Renal cortex interstitium (tissue), 11 donors: ENCODE measurements around the gene PSEN1. TPM values are rescaled to one million over a fixed set of nuclear protein-coding genes. Genes with fewer than 3 reads are reported as not detected.
A peak's percentile ranks its signal among the peaks of the same experiment; 100 is the strongest.

Source experiments
- DNase-seq, 11 donors: peaks; one replicate each; pipeline ENCODE4 v3.0.0-alpha.2; 2013; ENCODE audit warnings: low read depth in 9 of 11, low spot score in 4 of 11; ENCODE audit errors: extremely low read depth in 1 of 11
- polyA plus RNA-seq, 3 donors: library from polyadenylated mRNA; unstranded; fragments of 120-200 nt; gene quantifications; one replicate each; pipeline ENCODE4 v1.2.1, GENCODE V29; 2013; ENCODE audit not compliant: insufficient read length in 3 of 3

PSEN1 gene
- polyA plus RNA-seq, 3 donors = 67.9 to 74.1 (median 68.4) TPM

DNA sequence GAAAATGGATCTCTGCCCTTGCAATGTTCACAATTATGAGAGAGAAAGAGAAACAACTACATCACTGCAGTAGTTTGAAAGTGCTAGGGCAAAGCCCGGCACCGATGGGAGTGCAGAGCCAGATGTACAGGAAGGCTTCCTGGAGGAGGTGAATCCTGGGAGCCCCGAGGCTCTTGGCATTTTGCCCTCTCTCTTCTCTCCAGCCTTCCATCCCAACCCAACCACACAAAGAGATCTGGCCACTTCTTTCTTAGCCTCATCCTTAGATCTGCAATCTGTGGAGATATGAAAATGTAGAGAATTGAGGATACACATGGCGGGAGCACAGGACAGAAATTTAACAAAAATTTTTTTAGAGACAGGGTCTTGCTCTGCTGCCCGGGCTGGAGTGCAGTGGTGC lies 97.7 kb downstream of the PSEN1 start:
- no peak for DNase-seq

DNA sequence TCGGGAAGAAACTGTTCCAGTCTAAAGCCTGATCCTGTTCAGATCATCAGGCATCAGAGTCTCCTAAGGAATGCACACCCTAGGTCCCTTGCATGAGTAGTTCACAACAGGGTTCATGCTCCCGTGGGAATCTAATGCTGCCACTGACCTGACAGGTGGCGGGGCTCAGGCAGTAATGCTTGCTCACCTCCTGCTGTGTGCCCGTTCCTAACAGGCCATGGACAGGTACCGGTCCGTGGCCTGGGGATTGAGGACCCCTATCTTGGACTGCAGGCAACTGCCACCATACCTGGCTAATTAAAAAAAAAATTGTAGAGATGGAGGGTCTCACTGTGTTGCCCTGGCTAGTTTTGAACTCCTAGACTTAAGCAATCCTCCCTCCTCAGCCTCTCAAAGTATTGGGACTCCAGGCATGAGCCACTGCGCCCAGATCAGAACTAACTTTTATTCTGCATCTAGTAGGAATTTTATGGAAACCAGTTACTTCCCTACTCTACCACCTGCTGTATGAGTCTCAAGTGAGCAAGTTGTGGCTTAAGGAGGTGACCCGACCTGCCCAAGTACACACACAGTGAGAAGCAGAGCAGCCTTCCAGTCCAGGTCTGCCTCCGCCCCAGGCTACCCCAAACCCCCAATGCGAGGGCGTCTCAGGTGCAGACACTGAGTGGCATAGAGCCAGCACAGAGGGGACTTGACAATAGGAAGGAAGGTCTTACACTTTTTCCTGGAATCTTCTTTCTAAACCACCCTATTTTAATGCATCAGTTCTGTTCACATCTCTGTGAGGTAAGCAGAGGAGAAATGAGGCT lies 98.5 kb downstream of the PSEN1 start:
- no peak for DNase-seq

DNA sequence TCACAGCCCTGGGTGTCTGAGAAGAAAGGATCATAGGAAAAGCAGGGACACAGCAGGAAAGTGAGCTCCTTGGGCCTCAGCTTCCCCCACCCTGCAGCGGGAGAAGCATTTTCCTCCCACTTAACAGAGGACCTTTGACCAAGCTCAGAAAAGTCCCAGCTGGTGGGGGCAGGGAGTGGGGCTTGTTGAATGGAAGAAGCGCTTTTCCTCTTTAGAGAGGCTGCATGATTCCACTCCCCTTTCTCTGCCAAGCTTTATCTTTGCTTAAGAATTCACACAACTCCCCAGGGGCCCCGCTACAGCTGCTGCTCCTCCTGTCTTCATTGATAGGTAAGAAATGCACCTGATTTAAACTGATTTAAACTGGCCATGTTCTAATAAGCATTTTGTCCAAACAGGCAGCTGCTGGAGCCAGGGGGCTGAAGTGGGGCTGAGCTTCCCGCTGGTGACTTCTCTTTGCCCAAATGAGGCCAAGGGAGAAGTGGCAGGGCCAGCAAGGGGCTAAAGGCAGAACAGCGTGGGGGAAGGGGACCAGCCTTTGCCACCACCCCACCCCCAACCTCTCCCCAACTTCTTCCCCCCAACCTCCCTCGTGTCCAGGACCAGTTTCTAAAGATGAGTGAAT lies 99.3 kb downstream of the PSEN1 start:
- peak in 4 of 11 donors; percentile 68 to 84 (median 70) for DNase-seq

DNA sequence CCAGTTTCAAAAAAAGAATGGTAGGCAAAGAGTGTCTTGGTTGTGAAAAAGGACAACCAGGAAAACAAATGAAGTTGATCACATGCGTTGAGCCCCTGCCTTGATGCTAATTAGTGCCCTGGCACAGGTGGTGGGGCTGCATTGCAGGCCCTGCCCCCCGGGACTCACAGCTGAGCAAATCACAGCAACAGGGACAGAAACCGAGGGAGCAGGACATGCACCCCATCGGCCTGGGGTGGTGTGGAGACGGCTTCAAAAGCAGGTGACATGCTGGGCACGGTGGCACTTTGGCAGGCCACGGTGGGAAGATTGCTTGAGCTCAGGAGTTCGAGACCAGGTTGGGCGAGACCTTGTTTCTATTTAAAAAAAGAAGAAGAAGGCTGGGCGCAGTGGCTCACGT lies 99.8 kb downstream of the PSEN1 start:
- no peak for DNase-seq

DNA sequence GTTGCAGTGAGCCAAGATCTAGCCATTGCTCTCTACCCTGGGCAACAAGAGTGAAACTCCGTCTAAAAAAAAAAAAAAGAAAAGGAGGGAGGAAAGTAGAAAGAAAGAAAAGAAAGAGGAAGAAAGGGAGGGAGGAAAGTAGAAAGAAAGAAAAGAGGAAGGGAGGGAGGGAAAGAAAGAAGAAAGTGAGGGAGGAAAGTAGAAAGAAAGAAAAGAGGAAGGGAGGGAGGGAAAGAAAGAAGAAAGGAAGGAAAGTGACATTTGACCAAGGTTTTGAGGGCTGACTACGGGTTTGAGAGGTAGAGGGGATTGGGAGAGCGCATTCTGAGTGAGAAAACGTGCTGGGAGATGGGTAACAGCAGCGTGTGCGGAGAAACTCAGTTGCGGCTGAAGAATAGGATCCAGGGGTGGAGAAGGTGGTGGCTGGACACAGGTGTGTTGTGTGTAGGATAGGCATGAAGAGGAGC lies 100.5 kb downstream of the PSEN1 start:
- DNase-seq = no peak

DNA sequence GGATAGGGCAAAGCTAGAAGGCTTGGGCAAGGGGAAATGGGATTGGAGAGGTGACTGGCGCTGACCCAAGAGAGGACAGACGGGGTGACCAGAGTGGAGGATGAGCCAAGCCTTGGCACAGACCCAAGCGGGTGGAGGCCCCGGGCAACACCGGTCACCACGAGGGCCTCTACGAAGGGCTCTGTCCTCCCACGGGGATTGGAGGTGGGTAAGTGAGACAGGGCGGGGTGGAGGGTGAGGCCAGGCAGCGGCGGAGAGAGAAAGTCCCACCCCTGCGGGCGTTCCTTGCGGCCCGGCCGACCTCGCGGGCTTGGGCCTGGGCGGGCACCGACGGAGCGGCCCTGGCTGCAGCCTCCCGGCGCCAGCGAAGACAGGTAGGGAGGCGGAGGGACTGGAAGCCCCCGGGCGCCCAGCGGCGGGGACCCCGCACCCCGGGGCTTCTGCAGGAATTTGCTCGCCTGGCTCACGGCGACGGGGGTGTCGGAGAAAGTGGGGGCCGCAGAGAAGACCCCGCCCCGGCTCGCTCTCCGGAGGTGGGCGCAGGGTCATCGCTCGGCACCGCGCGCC lies 101.0 kb downstream of the PSEN1 start, which contains the start of gene PAPLN:
TSS of gene PAPLN (plus strand) at position 288 of the 567 bp plus-strand sequence. CDS start 2,273 bp downstream, outside the sequence.
- no peak for DNase-seq

DNA sequence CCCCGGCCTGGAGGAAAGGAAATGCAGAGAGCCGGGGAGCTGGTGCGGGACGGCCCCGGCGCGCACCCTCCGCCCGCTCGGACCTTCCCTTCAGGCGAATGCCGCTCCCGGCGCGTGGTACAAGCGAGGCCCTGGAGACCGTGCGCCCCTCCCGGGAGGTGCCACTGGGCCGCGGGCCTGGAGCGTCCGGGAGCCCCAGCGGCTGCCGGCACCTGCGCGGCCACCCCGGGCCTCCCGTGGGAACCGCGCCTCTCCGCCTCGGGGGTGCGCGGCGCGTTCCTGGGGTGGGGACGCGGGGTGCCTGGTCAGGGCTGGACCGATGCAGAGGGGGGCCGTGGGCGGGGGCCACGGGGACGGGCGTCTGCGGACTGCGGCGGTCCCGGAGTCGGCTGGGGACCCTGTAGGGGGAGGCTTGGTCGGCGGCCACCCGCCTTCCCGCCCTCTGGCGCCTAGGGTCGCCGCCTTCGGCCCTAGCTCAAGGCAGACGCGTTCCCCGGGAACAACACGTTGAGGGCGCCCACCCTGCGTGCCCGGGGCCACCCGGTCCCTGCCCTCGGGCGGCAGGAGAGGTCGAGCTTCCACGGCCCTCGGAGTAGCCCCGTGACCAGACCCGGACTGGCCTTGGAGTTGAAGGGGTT lies 101.6 kb downstream of the PSEN1 start:
- no peak for DNase-seq

DNA sequence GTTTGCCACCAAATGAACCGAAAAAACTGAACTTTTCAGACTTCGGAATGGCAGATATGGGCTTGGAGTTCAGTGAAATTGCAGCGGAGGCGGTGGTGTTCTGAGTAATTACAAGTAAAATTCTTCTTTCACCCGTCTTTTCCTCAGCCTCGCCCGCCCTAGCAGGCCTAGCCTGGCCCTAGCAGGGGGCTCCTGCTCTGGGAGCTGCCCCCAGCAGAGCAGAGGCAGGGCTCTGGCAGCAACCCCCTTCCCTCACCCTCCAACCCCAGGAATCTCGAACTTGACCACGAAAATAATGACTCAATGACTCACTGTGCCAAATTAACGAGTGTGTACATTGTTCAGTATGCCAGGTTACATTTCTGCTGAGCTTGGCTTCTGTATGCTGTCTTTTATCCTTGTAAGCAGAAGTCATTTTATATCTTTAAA lies 102.1 kb downstream of the PSEN1 start:
- no peak for DNase-seq

DNA sequence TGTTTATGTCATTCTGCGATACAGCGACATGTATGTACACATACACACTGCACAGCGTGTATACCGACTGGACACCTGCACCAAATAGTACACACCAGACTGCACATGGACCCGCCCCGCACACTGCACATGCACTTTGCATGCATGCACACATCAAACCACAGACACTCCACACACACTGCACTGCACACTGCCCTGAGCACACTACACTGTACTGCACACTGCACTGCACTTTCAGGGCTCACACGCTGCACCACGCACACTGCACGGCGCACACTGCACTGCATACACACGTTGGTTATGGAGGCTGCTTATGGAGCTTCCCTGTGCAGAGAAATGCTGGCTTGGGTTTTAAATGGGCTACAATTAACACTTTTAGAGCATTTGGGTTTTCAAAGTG lies 102.6 kb downstream of the PSEN1 start:
- no peak for DNase-seq

DNA sequence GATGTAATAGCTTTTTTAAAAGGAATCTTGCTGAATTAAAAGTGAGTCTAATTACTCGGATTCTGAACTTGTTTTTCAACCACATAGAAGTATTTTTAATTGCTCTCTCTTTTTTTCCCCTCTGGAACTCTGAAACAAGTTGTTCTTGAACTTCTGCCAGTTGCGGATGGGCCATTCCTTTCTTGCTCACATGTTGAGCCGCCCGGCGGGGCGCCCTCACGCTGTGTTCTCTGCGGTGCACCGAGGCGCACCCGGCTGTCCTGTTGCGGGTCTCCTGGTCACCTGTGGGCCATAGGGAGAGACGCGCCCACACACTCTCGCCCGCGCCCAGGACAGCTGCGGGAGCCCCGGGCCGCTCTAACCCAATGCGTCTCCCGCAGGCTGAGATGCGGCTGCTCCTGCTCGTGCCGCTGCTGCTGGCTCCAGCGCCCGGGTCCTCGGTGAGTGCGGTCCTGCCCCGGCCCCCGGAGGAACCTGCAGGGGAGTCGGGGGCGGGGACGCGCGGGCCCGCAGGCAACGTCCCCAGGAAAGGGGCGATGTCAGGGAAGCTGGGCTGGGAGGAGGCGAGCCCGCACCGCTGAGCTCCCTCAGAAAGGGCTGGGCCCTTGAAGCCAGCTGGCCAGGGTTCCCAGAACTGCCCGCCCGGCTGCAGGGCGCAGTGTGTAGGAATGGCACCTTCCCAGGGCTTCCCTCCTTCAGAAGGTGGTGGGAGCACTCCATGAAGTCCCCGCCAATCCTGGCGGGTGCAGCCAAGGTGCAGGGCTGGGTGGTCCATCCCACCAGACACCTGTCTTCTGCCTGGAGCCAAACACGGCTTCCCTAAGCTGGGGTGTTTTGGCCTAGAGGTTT lies 103.3 kb downstream of the PSEN1 start:
- no peak for DNase-seq

DNA sequence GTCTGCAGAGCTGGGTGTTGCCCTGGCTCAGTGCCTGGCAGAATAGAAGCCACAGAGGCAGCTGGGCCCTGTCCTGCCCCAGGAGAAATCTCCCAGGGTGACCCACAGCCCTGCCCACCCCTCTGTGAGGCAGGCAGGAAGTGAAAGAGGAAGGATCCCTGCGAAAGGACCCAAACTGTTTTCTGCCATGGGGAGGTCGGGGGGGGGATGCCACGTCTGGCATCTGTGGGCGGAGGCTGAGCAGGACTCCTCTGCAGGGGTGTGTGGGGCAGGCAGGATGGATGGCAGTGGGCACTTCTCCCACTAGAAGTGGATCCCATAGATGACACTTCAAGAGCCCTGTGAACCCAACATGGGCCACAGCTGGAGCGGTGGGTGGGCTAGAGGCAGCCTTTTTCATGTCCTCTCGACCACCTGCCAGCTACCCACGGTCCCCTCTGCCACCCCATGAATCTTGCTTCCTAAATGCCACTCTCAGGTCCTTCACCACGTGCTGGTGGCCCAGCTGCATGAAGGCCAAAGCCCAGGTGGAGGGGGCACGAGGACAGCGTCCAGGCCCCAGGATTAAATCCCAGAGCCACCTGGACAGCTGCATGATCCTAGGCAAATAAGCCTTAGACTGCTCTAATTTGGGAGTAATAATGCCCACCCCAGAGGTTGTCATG lies 104.6 kb downstream of the PSEN1 start:
- DNase-seq = no peak

DNA sequence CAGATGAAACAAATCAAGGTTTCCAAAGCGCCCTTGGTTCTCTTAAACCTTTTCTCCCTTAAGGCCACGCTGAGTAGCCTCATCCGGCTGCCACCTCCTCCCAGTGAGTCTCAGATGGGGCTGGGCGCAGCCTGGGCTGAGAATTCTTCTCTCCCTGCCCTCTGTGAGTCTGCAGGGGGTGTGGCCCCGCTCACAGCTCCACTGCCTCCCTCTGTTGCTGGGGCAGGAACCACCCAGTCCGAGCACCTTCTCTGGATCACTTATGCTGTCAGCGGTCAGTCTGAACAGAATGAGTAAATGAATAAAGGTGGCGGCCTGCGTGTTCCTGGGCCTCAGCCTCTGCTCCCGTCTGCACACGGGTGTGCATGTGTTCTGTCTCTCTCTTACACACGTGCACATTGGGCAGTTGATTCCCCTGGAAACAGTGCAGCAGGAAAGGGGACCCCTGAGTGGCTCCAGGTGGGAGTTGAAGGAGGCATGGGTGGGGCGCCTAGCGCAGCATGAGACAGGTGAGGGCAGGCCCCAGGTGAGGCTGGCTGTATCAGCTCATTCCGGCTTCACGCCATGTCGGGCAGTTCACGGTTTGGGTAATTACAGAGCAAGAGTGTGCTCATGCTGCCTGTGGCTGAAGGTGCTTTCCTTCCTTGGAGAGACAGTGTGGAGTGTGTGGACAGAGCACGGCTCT lies 105.3 kb downstream of the PSEN1 start:
- no peak for DNase-seq

DNA sequence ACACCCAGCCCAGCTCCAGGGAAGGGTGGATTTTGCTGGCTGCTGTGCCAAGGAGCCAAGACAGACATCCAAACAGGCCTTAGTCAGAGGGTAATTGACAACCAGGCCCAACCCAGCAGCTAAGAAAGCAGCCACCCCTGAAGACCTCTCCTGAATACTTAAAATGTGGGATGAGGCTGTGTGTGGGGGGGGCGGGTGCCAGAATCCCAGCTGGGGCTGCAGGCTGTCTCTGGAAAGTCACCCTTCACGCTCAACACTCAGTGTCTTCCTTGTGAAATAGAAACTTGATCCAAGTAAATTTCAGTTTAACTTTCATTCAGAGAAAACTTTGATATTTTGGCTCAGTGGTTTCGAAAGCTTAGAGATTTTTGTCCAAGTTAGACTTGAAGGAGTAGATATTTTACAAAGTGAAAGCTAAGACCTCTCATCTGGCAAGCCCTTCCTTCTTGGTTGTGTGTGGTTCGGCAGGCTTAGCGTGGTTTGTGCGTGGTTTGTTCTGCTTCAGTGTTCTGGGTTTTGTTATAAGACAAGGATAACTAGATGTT lies 106.1 kb downstream of the PSEN1 start:
- DNase-seq = no peak

DNA sequence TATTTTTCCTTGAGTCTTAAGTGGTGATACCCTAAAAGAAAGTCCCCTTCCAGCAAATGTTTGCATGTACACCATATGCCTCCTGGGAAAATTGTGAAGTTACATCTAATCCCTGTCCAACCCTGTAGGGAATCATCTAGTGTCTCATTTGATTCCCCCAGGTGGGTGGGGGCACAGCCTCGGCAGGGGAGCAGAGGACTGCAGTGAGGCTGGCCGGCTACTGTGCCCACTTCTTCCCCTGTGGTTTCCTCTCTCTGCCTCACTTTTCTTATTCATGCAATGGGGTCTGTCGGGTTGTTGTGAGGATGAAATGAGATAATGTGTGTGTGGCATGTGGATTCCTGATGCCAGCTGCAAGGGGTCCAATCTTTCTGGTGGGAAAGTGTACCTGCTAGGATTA lies 107.0 kb downstream of the PSEN1 start:
- DNase-seq = no peak

DNA sequence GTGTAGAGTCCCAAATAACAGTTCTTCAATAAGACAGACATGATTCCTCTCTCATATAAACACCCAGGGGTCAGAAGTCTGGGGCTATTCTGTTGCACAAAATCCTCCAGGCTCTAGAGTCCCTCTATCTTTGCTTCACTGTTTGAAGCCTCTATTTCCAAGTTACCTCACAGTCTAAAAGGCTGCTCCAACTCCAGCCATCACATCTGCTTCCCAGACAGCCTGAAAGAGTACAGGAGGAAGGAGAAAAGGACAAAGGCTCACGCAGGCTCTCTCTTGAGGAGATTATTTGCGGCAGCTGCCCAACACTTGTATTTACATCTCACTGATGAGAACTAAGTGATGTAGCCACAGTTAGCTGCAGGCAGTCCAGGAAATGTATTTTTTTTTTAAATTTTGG lies 107.4 kb downstream of the PSEN1 start:
- no peak for DNase-seq

DNA sequence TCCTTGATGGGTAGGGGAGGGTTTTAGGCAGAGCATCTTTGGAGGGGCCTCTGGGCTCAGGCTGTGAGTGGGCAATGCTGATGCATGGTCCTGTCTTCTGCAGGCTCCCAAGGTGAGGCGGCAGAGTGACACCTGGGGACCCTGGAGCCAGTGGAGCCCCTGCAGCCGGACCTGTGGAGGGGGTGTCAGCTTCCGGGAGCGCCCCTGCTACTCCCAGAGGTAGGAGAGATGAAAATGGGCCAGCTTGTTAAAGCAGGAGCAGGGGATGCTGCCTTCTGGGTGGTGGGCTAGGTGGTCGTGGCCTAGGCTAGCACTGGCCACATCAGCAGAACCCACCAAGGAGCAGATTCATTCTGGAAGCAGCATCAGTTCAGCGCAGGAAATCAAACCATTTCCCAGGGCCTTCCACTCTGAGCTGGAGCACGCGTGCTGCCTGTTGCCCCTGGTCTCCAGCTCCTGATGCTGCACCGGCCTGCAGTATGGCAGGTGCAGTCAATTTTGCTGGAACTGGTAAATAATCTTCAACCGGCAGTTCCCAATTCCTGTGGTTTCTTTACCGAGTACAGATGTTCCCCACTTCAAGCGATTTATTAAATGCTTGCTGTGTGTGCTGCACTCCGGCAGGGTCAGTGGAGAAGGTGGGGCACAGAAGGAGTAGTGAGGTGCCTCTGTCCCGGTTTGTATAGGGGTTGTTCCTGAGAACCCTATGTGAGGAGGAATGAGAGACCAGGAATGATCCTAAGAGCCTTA lies 108.4 kb downstream of the PSEN1 start:
- DNase-seq = no peak
